Fibroblast of pulmonary artery (primary cell): ENCODE measurements around the gene LFNG.

ENCODE experiments used
- DNase-seq: peaks from one replicate; pipeline ENCODE4 v3.0.0-alpha.2; 2010; ENCODE audit warnings: low read depth
- H3K4me3 ChIP-seq: replicated peaks from 2 replicates; pipeline ENCODE4 v1.5.1; 2011; ENCODE audit warnings: low read depth, mild to moderate bottlenecking, control low read depth, low read length, moderate library complexity
- CTCF ChIP-seq: IDR thresholded peaks from 2 replicates; pipeline ENCODE4 v1.5.1; 2011; ENCODE audit warnings: mild to moderate bottlenecking, control low read depth, low read length, inconsistent platforms; ENCODE audit errors: missing control alignments

LFNG gene

GRCh38 chr7:2570021-2570420 is 50.4 kb downstream of the LFNG start:
- TF ChIP-seq CTCF: no peak
- H3K4me3 ChIP-seq: no peak overlapping the region
- DNase-seq: no peak

GRCh38 chr7:2571409-2571808 is 51.8 kb downstream of the LFNG start:
- no peak for DNase-seq
- H3K4me3 ChIP-seq: no peak overlapping the region
- no peak for TF ChIP-seq CTCF

- peak; percentile 58 for DNase-seq
- no peak overlapping the region for H3K4me3 ChIP-seq
- TF ChIP-seq CTCF: no peak
Measured at GRCh38 chr7:2572101-2572842, 52.7 kb downstream of the LFNG start.

GRCh38 chr7:2573761-2574160 is 54.2 kb downstream of the LFNG start:
- H3K4me3 ChIP-seq: no peak overlapping the region
- TF ChIP-seq CTCF: no peak
- no peak for DNase-seq

GRCh38 chr7:2575046-2575732 is 55.6 kb downstream of the LFNG start:
- no peak for TF ChIP-seq CTCF
- DNase-seq: no peak
- H3K4me3 ChIP-seq: no peak overlapping the region

- no peak overlapping the region for H3K4me3 ChIP-seq
- TF ChIP-seq CTCF: no peak
- peak; percentile 10 for DNase-seq
Measured at GRCh38 chr7:2575733-2576340, 56.3 kb downstream of the LFNG start.
